HepG2 (cell line): Measurements from ENCODE around the gene EMC9. TPM values are rescaled to one million over a fixed set of nuclear protein-coding genes. Genes with fewer than 3 reads are reported as not detected.

ENCODE experiments used
- CBX5 ChIP-seq: sonication (generic); formaldehyde crosslinking; IDR thresholded peaks from 2 replicates; pipeline ENCODE4 v1.4.0; 2020; ENCODE audit warnings: missing genetic modification reagents, borderline replicate concordance
- ESRRA ChIP-seq: sonication (generic); formaldehyde crosslinking; IDR thresholded peaks from 2 replicates; pipeline ENCODE4 v1.5.1; 2020; ENCODE audit warnings: mild to moderate bottlenecking, low read depth, missing genetic modification reagents
- FOXP1 ChIP-seq, 2 experiments: fragments of 450-650 bp in 1 of 2; IDR thresholded peaks; 2 replicates each; pipeline ENCODE4 v1.6.1; 2017 to 2018; ENCODE audit warnings: antibody characterized with exemption in 1 of 2
- HNF4A ChIP-seq: sonication (generic); formaldehyde crosslinking; IDR thresholded peaks from 2 replicates; pipeline ENCODE4 v1.4.0; 2020; ENCODE audit warnings: missing genetic modification reagents
- KLF11 ChIP-seq: IDR thresholded peaks from 2 replicates; pipeline ENCODE4 v1.6.1; 2016; ENCODE audit warnings: missing compliant biosample characterization
- MEIS2 ChIP-seq: sonication (generic); formaldehyde crosslinking; IDR thresholded peaks from 2 replicates; pipeline ENCODE4 v1.9.0; 2021; ENCODE audit warnings: mild to moderate bottlenecking, missing genetic modification reagents
- NCOA1 ChIP-seq: sonication (generic); formaldehyde crosslinking; IDR thresholded peaks from 2 replicates; pipeline ENCODE4 v1.9.0; 2021; ENCODE audit warnings: missing genetic modification reagents
- NKX3-1 ChIP-seq: sonication (generic); formaldehyde crosslinking; IDR thresholded peaks from 2 replicates; pipeline ENCODE4 v1.5.0; 2020; ENCODE audit warnings: missing genetic modification reagents
- TERF1 ChIP-seq: sonication (generic); formaldehyde crosslinking; IDR thresholded peaks from 2 replicates; pipeline ENCODE4 v1.8.0; 2022; ENCODE audit warnings: mild to moderate bottlenecking, missing genetic modification reagents, moderate library complexity
- ZBTB44 ChIP-seq: sonication (generic); formaldehyde crosslinking; IDR thresholded peaks from 2 replicates; pipeline ENCODE4 v1.4.0; 2020; ENCODE audit warnings: missing genetic modification reagents
- ZBTB49 ChIP-seq: sonication (generic); formaldehyde crosslinking; IDR thresholded peaks from 2 replicates; pipeline ENCODE4 v1.4.0; 2020; ENCODE audit warnings: missing genetic modification reagents, borderline replicate concordance
- ZKSCAN5 ChIP-seq: sonication (generic); formaldehyde crosslinking; IDR thresholded peaks from 2 replicates; pipeline ENCODE4 v1.5.1; 2020; ENCODE audit warnings: mild to moderate bottlenecking, missing genetic modification reagents
- ZNF225 ChIP-seq: sonication (generic); formaldehyde crosslinking; IDR thresholded peaks from 2 replicates; pipeline ENCODE4 v1.4.0; 2020; ENCODE audit warnings: mild to moderate bottlenecking, missing genetic modification reagents
- ZNF256 ChIP-seq: sonication (generic); formaldehyde crosslinking; conservative IDR thresholded peaks from 2 replicates; pipeline ENCODE4 v1.4.0; 2020; ENCODE audit warnings: missing genetic modification reagents
- ZNF296 ChIP-seq: sonication (generic); formaldehyde crosslinking; conservative IDR thresholded peaks from 2 replicates; pipeline ENCODE4 v1.5.0; 2020; ENCODE audit warnings: mild to moderate bottlenecking, missing genetic modification reagents
- ZNF317 ChIP-seq: sonication (generic); formaldehyde crosslinking; IDR thresholded peaks from 2 replicates; pipeline ENCODE4 v1.5.0; 2020; ENCODE audit warnings: mild to moderate bottlenecking, missing genetic modification reagents
- ZNF557 ChIP-seq: sonication (generic); formaldehyde crosslinking; IDR thresholded peaks from 2 replicates; pipeline ENCODE4 v1.4.0; 2020; ENCODE audit warnings: missing genetic modification reagents
- ZNF660 ChIP-seq: sonication (generic); formaldehyde crosslinking; IDR thresholded peaks from 2 replicates; pipeline ENCODE4 v1.5.1; 2020; ENCODE audit warnings: mild to moderate bottlenecking, low read depth, missing genetic modification reagents, borderline replicate concordance
- ZNF792 ChIP-seq: IDR thresholded peaks from 2 replicates; pipeline ENCODE4 v1.6.1; 2016
- polyA plus RNA-seq, 8 experiments: library from polyadenylated mRNA; depleted of rRNA in 3 of 8; stranded (reverse) in 7 of 8; unstranded in 1 of 8; fragments of >200 nt; fragmentation: Illumina TruSeq in 4 of 8; extraction: Trizol in 4 of 8; gene quantifications; 2 replicates each; pipeline versions ENCODE4 v1.2.1 to v1.2.3, GENCODE V29; 2011 to 2016; ENCODE audit warnings: low read depth in 4 of 8, missing spikeins in 1 of 8, mixed read lengths in 1 of 8; ENCODE audit not compliant: insufficient read depth in 1 of 8
- total RNA-seq, 5 experiments: library from RNA; depleted of rRNA; stranded (reverse); fragments of >200 nt; fragmentation: Illumina TruSeq; extraction: Trizol; gene quantifications; 2 replicates each; pipeline ENCODE4 v1.2.3, GENCODE V29; 2016; ENCODE audit warnings: low read depth in 1 of 5
- TF ChIP-seq, protein P1 (sequence below): fragments of 450-650 bp; IDR thresholded peaks from 2 replicates; pipeline ENCODE4 v1.6.1; 2017
- TF ChIP-seq, protein P2 (sequence below), 2 experiments: sonication (generic) in 1 of 2; formaldehyde crosslinking in 1 of 2; IDR thresholded peaks; 2 replicates each; pipeline versions ENCODE4 v1.4.0 to v1.6.1; 2018 to 2020; ENCODE audit warnings: missing genetic modification reagents in 2 of 2, borderline replicate concordance in 1 of 2, low read depth in 1 of 2, mild to moderate bottlenecking in 1 of 2, missing biosample characterization in 1 of 2

EMC9 gene
- total and polyA plus RNA-seq, 2 of the 13 experiments (the other 11 are each of a cell fraction or from before 2014, with no cell fraction given) = 60.5 to 78.7 TPM

DNA sequence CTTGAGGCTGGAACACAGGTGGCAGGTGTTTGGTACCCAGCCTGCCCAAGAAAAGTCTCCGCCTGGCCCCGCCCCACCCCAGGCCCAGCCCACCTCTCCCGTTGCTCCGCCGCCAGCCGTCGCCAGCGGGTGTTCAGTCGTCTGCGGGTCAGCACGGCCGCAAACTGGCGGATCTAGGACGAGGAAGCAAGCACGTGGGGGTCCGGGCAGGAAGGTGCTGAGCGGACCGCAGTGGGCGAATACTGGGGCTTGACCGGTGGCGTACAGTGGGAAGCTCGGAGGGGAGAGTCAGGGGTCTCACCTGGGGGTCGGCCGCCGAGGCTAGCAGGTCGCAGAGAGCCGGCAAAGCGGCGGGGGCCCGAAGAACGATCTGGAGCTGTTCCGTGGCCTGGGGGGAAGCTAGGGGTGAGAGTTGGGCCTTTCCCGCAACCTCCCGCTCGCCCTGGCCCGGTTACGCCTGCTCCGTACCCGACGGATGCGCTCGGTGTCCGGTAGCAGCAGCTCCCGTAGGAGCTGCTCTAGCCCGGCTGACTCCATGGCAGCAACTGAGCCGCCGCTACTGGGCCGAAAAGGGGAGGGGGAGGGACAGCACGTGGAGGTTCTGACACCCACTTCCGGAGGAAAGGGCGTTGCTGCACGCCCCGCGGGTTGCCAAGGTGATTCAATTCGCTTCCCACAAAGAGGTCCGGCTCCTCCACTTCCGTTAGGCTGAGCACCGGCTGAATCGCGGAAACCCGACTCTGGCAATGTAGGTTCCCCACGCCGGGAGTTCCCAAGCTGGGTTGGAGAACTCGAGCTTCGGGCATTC, 47.1 kb upstream of the EMC9 start, which contains the start of gene IPO4 (continued):
- TF ChIP-seq TERF1 (CRISPR knock-in tag) = no peak; the same call in 1 of the 2 replicates
- peak; percentile 71 for TF ChIP-seq HNF4A
- TF ChIP-seq ZNF660 (CRISPR knock-in tag) = peak; percentile 91
- TF ChIP-seq, protein P1, sequence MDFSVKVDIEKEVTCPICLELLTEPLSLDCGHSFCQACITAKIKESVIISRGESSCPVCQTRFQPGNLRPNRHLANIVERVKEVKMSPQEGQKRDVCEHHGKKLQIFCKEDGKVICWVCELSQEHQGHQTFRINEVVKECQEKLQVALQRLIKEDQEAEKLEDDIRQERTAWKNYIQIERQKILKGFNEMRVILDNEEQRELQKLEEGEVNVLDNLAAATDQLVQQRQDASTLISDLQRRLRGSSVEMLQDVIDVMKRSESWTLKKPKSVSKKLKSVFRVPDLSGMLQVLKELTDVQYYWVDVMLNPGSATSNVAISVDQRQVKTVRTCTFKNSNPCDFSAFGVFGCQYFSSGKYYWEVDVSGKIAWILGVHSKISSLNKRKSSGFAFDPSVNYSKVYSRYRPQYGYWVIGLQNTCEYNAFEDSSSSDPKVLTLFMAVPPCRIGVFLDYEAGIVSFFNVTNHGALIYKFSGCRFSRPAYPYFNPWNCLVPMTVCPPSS = no peak
- TF ChIP-seq MEIS2 (CRISPR knock-in tag) = peak; percentile 66
- 0 out of 2 replicates have a peak, but pooled peaks have one; percentile 64 for TF ChIP-seq ZBTB49 (CRISPR knock-in tag)
- TF ChIP-seq ZNF256 (CRISPR knock-in tag) = peak; percentile 94
- TF ChIP-seq ZNF557 (CRISPR knock-in tag) = peak; percentile 90; the same call in 1 of the 2 replicates
- TF ChIP-seq FOXP1 (IDR thresholded peaks at IDR 0.05) = no peak
- TF ChIP-seq FOXP1 (CRISPR knock-in tag; IDR thresholded peaks at IDR 0.05) = peak; percentile 70
- TF ChIP-seq ZBTB44 (CRISPR knock-in tag) = peak; percentile 94
- peak; percentile 100 for TF ChIP-seq CBX5 (CRISPR knock-in tag)
- TF ChIP-seq NCOA1 (CRISPR knock-in tag) = peak; percentile 96; the same call in 1 of the 2 replicates
- peak; percentile 99 for TF ChIP-seq ZNF225 (CRISPR knock-in tag)
- peak; percentile 96 for TF ChIP-seq ZNF317 (CRISPR knock-in tag)
- TF ChIP-seq NKX3-1 = peak; percentile 94
- peak; percentile 99 for TF ChIP-seq ZNF792 (CRISPR knock-in tag)
- peak; percentile 98; the same call in 1 of the 2 replicates for TF ChIP-seq KLF11 (CRISPR knock-in tag)
- TF ChIP-seq, protein P2, sequence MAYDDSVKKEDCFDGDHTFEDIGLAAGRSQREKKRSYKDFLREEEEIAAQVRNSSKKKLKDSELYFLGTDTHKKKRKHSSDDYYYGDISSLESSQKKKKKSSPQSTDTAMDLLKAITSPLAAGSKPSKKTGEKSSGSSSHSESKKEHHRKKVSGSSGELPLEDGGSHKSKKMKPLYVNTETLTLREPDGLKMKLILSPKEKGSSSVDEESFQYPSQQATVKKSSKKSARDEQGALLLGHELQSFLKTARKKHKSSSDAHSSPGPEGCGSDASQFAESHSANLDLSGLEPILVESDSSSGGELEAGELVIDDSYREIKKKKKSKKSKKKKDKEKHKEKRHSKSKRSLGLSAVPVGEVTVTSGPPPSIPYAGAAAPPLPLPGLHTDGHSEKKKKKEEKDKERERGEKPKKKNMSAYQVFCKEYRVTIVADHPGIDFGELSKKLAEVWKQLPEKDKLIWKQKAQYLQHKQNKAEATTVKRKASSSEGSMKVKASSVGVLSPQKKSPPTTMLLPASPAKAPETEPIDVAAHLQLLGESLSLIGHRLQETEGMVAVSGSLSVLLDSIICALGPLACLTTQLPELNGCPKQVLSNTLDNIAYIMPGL (CRISPR knock-in tag; IDR thresholded peaks at IDR 0.05; ENCODE audit: borderline replicate concordance in 1 of 2, low read depth in 1 of 2) = peak; percentile 95 to 97; a peak in 3 of 4 replicates
- peak; percentile 93 for TF ChIP-seq ESRRA (CRISPR knock-in tag)
- TF ChIP-seq ZKSCAN5 (CRISPR knock-in tag) = peak; percentile 57; the same call in 1 of the 2 replicates
- no peak for TF ChIP-seq ZNF296 (CRISPR knock-in tag)
